GM21737 (cell line): ENCODE data around the gene ARHGEF39.

Experiments used
- ATAC-seq: cut with Tn5 transposase; IDR thresholded peaks from one replicate; pipeline ENCODE4 v1.9.1; 2021; ENCODE audit warnings: mild to moderate bottlenecking, moderate library complexity; ENCODE audit not compliant: unreplicated experiment

ARHGEF39 gene

GRCh38 chr9:35691757-35692301, 26.8 kb upstream of the ARHGEF39 start:
- ATAC-seq, result no peak

- no peak for ATAC-seq
Observed at GRCh38 chr9:35691334-35691650, 26.3 kb upstream of the ARHGEF39 start.

- ATAC-seq, result no peak
Observed at GRCh38 chr9:35690614-35691333, 25.8 kb upstream of the ARHGEF39 start.

GRCh38 chr9:35690294-35690613, 25.3 kb upstream of the ARHGEF39 start:
- no peak for ATAC-seq

- ATAC-seq, result no peak
Observed at GRCh38 chr9:35689542-35690293, 24.7 kb upstream of the ARHGEF39 start, which contains the start of gene TPM2. Gene TPM2, minus strand, starts transcription at chr9:35689925. Its CDS starts 108 bp downstream, at chr9:35689817.

GRCh38 chr9:35688558-35689541, 23.9 kb upstream of the ARHGEF39 start:
- ATAC-seq, result no peak

GRCh38 chr9:35687972-35688557, 23.1 kb upstream of the ARHGEF39 start:
- ATAC-seq, result no peak

GRCh38 chr9:35687306-35687705, 22.3 kb upstream of the ARHGEF39 start:
- no peak for ATAC-seq

GRCh38 chr9:35686222-35687203, 21.5 kb upstream of the ARHGEF39 start:
- ATAC-seq, result no peak

- no peak for ATAC-seq
Observed at GRCh38 chr9:35685506-35685905, 20.5 kb upstream of the ARHGEF39 start.

- ATAC-seq, result no peak
Observed at GRCh38 chr9:35684921-35685320, 19.9 kb upstream of the ARHGEF39 start.

- no peak for ATAC-seq
Observed at GRCh38 chr9:35683323-35683722, 18.3 kb upstream of the ARHGEF39 start.

- no peak for ATAC-seq
Observed at GRCh38 chr9:35682520-35683315, 17.7 kb upstream of the ARHGEF39 start.

- no peak for ATAC-seq
Observed at GRCh38 chr9:35682051-35682450, 17.1 kb upstream of the ARHGEF39 start.

- no peak for ATAC-seq
Observed at GRCh38 chr9:35681341-35682002, 16.5 kb upstream of the ARHGEF39 start.

GRCh38 chr9:35680331-35681105, 15.5 kb upstream of the ARHGEF39 start:
- ATAC-seq, result no peak

GRCh38 chr9:35679766-35680330, 14.9 kb upstream of the ARHGEF39 start:
- no peak for ATAC-seq
